PC-3 (cell line): ENCODE results near the gene CNIH3.

Source experiments
- CTCF ChIP-seq: fragments of 300-600 bp; sonication (generic); conservative IDR thresholded peaks from 2 replicates; pipeline ENCODE4 v1.5.1; 2017; ENCODE audit warnings: antibody characterized with exemption, low read depth, mild to moderate bottlenecking, low read length
- EZH2 ChIP-seq: fragments of 300-600 bp; sonication (generic); IDR thresholded peaks from one replicate; pipeline ENCODE4 v1.6.1; 2017; ENCODE audit warnings: antibody characterized with exemption, mild to moderate bottlenecking, low read length; ENCODE audit not compliant: unreplicated experiment
- EZH2phosphoT487 ChIP-seq: fragments of 300-600 bp; sonication (generic); IDR thresholded peaks from 2 replicates; pipeline ENCODE4 v1.6.1; 2018; ENCODE audit warnings: mild to moderate bottlenecking, antibody characterized with exemption, low read length, borderline replicate concordance

- TF ChIP-seq EZH2 (no peak), CTCF (no peak), EZH2phosphoT487 (no peak)
Measured at GRCh38 chr1:224589006-224589405, 27.1 kb upstream of the CNIH3 start.
